K562 (cell line): Measurements from ENCODE around the gene TRAPPC12. TPM values are rescaled to one million over a fixed set of nuclear protein-coding genes. Genes with fewer than 3 reads are reported as not detected.

Source experiments
- ATAC-seq: fragments of 200-7000 bp; cut with Tn5 transposase; 3 replicates; pipeline ENCODE4 v1.9.1; 2020; ENCODE audit warnings: moderate library complexity
- BruUV-seq: library from RNA; stranded (reverse); fragments of 400-500 nt; replicated peaks from 2 replicates; lab custom pipeline; 2021; lab: Mats Ljungman, UMichigan
- CTCF ChIA-PET: fragments of 300-600 bp; formaldehyde crosslinking; extraction: SDS; loops from one replicate; lab custom pipeline; 2021; ENCODE audit warnings: low intra/inter-chr PET ratio; lab: Yijun Ruan, JAX
- POLR2A ChIA-PET: fragments of 300-600, 350-650 bp; sonication (Branson Sonifier 250); formaldehyde crosslinking; extraction: SDS; loops from one replicate; lab custom pipeline; 2021; ENCODE audit warnings: antibody characterized with exemption, inconsistent platforms; lab: Yijun Ruan, JAX
- DNase-seq, 4 experiments: peaks; one replicate each; pipeline versions ENCODE4 v3.0.0 to v3.0.0-alpha.2; 2011 to 2018; ENCODE audit warnings: low spot score in 3 of 4, mixed read lengths in 3 of 4; ENCODE audit errors: extremely low read depth in 1 of 4
- FAIRE-seq: peaks from 2 replicates; lab custom pipeline; 2011; peaks lifted over from hg19 to GRCh38; lab: Jason Lieb, UNC
- H2AFZ ChIP-seq: 2 replicates; pipeline ENCODE4 v1.6.0; 2011; ENCODE audit warnings: low read depth, low read length, control low read depth, inconsistent platforms
- H3K27ac ChIP-seq: fragments of 200-600 bp; 3 replicates; pipeline ENCODE4 v1.8.0; 2011; ENCODE audit warnings: low read depth, mild to moderate bottlenecking, control low read depth, inconsistent platforms, low read length, moderate library complexity, mixed read lengths; ENCODE audit errors: extremely low read depth
- H3K27me3 ChIP-seq, 2 experiments: fragments of 300-600 bp in 1 of 2; 2 replicates in 1 of 2; 3 replicates in 1 of 2; pipeline versions ENCODE4 v1.6.0 to v1.8.0; 2011; ENCODE audit warnings: inconsistent platforms in 2 of 2, low read length in 2 of 2, mild to moderate bottlenecking in 1 of 2, mixed read lengths in 1 of 2, moderate library complexity in 1 of 2; ENCODE audit not compliant: control insufficient read depth in 2 of 2, insufficient read depth in 2 of 2
- H3K36me3 ChIP-seq: fragments of 300-600 bp; 3 replicates; pipeline ENCODE4 v1.8.0; 2011; ENCODE audit warnings: mild to moderate bottlenecking, low read length, inconsistent platforms; ENCODE audit not compliant: control insufficient read depth, insufficient read depth
- H3K4me1 ChIP-seq, 2 experiments: fragments of 200-600 bp in 1 of 2; replicated peaks in 1 of 2; 2 replicates in 1 of 2; 3 replicates in 1 of 2; pipeline versions ENCODE4 v1.5.1 to v1.8.0; 2011; ENCODE audit warnings: inconsistent platforms in 2 of 2, low read length in 2 of 2, mild to moderate bottlenecking in 1 of 2, mixed read lengths in 1 of 2, moderate library complexity in 1 of 2; ENCODE audit not compliant: control insufficient read depth in 2 of 2, insufficient read depth in 2 of 2
- H3K4me2 ChIP-seq: 2 replicates; pipeline ENCODE4 v1.6.1; 2011; ENCODE audit warnings: low read length, control low read depth, inconsistent platforms, mixed read lengths; ENCODE audit not compliant: insufficient read depth
- H3K4me3 ChIP-seq: fragments of 200-600 bp; sonication (generic), shearing (Covaris generic); 2 replicates; pipeline ENCODE4 v1.5.1; 2016; ENCODE audit warnings: control low read depth, inconsistent platforms
- H3K79me2 ChIP-seq: fragments of 200-600 bp; 3 replicates; pipeline ENCODE4 v1.8.0; 2011; ENCODE audit warnings: low read length, inconsistent platforms; ENCODE audit not compliant: control insufficient read depth, insufficient read depth
- H3K9ac ChIP-seq, 2 experiments: 2 replicates each; pipeline versions ENCODE4 v1.6.0 to v1.6.1; 2011; ENCODE audit warnings: low read depth in 2 of 2, low read length in 2 of 2, control low read depth in 1 of 2, inconsistent platforms in 1 of 2, mild to moderate bottlenecking in 1 of 2, mixed read lengths in 1 of 2; ENCODE audit not compliant: insufficient read depth in 1 of 2
- H3K9me1 ChIP-seq: one replicate; pipeline ENCODE4 v1.6.0; 2011; ENCODE audit warnings: inconsistent platforms, mild to moderate bottlenecking, low read length, moderate library complexity; ENCODE audit not compliant: control insufficient read depth, insufficient read depth
- H3K9me3 ChIP-seq: replicated peaks from 2 replicates; pipeline ENCODE4 v1.5.1; 2011; ENCODE audit warnings: low read depth, low read length, inconsistent platforms; ENCODE audit not compliant: control insufficient read depth, insufficient read depth
- H4K20me1 ChIP-seq: replicated peaks from 2 replicates; pipeline ENCODE4 v1.6.1; 2011; ENCODE audit warnings: low read length, inconsistent platforms, mixed read lengths; ENCODE audit not compliant: control insufficient read depth, insufficient read depth
- ADNP ChIP-seq: fragments of 200-800 bp; sonication (Bioruptor generic); IDR thresholded peaks from 2 replicates; pipeline ENCODE4 v1.6.1; 2016; ENCODE audit warnings: missing genetic modification characterization, missing compliant biosample characterization
- HNRNPLL ChIP-seq: fragments of 200-400 bp; formaldehyde crosslinking; IDR thresholded peaks from 2 replicates; pipeline ENCODE4 v1.6.1; 2017; ENCODE audit warnings: low read length, low read depth, mild to moderate bottlenecking; ENCODE audit not compliant: poor library complexity, severe bottlenecking
- JUNB ChIP-seq: fragments of 450-650 bp; formaldehyde crosslinking; conservative IDR thresholded peaks from 2 replicates; pipeline ENCODE4 v1.4.0; 2020; ENCODE audit warnings: mild to moderate bottlenecking
- LEF1 ChIP-seq: fragments of 450-650 bp; IDR thresholded peaks from 2 replicates; pipeline ENCODE4 v1.6.1; 2016; ENCODE audit warnings: mild to moderate bottlenecking
- PRPF4 ChIP-seq: fragments of 200-400 bp; formaldehyde crosslinking; IDR thresholded peaks from one replicate; pipeline ENCODE4 v1.6.1; 2017; ENCODE audit warnings: low read length, low read depth, mild to moderate bottlenecking; ENCODE audit not compliant: insufficient read depth, poor library complexity, severe bottlenecking
- RBM17 ChIP-seq: fragments of 200-400 bp; formaldehyde crosslinking; IDR thresholded peaks from 2 replicates; pipeline ENCODE4 v1.6.1; 2017; ENCODE audit warnings: low read depth, mild to moderate bottlenecking, low read length, borderline replicate concordance
- TCF3 ChIP-seq: sonication (generic); formaldehyde crosslinking; IDR thresholded peaks from 2 replicates; pipeline ENCODE4 v1.4.0; 2020; ENCODE audit warnings: mild to moderate bottlenecking, missing genetic modification reagents
- ZBTB17 ChIP-seq: fragments of 450-650 bp; formaldehyde crosslinking; IDR thresholded peaks from 2 replicates; pipeline ENCODE4 v1.4.0; 2020; ENCODE audit warnings: mild to moderate bottlenecking
- ZNF668 ChIP-seq: fragments of 250-450 bp; sonication (Bioruptor Pico); IDR thresholded peaks from 2 replicates; pipeline ENCODE4 v1.8.0; 2022; ENCODE audit warnings: mild to moderate bottlenecking, inconsistent platforms
- WGBS: fragments of 100-300 bp; shearing (Covaris generic); methylation state at CpG from one replicate; pipeline ENCODE4 v1.1.6; 2016; ENCODE audit warnings: low coverage, mixed read lengths; ENCODE audit not compliant: insufficient coverage; ENCODE audit errors: missing lambda C conversion rate; 5-methylcytosine and 5-hydroxymethylcytosine counted together
- in situ Hi-C: fragments of 300-500 bp; cut with MboI; formaldehyde crosslinking; loops from 4 replicates; pipeline ENCODE4 v1.15.0; 2018; ENCODE audit warnings: inconsistent platforms, mixed read lengths
- intact Hi-C: fragments of 100-400 bp; cut with micrococcal nuclease; formaldehyde crosslinking; loops from 2 replicates; pipeline ENCODE4 v1.14.2; 2022
- polyA plus RNA-seq, 8 experiments: library from polyadenylated mRNA; depleted of rRNA in 4 of 8; stranded (reverse) in 5 of 8; unstranded in 3 of 8; fragments of >200 nt; fragmentation: Nextera tagmentation in 2 of 8; fragmentation: Illumina TruSeq in 1 of 8; extraction: Ambion mirVana in 2 of 8; extraction: Trizol in 1 of 8; gene quantifications; 2 replicates each; pipeline versions ENCODE4 v1.2.1 to v1.2.3, GENCODE V29; 2011 to 2014; ENCODE audit warnings: inconsistent platforms in 1 of 8, missing spikeins in 1 of 8
- total RNA-seq, 7 experiments: library from RNA; depleted of rRNA in 6 of 7; stranded (reverse); fragments of >200 nt in 6 of 7; fragmentation: Illumina TruSeq in 2 of 7; extraction: Trizol in 2 of 7; gene quantifications; 2 replicates each; pipeline versions ENCODE4 v1.2.1 to v1.2.3, GENCODE V29; 2011 to 2021; ENCODE audit warnings: low replicate concordance in 1 of 7
- TF ChIP-seq, protein P1 (sequence below): sonication (generic); formaldehyde crosslinking; IDR thresholded peaks from 2 replicates; pipeline ENCODE4 v1.8.0; 2022; ENCODE audit warnings: mild to moderate bottlenecking, missing genetic modification reagents, borderline replicate concordance
- TF ChIP-seq, protein P2 (sequence below): IDR thresholded peaks from 2 replicates; pipeline ENCODE4 v1.6.1; 2016; ENCODE audit warnings: missing genetic modification characterization, missing compliant biosample characterization
- TF ChIP-seq, protein P3 (sequence below): sonication (generic); formaldehyde crosslinking; IDR thresholded peaks from 2 replicates; pipeline ENCODE4 v1.8.1; 2023; ENCODE audit warnings: mild to moderate bottlenecking, missing genetic modification reagents, moderate library complexity

TRAPPC12 gene
- total and polyA plus RNA-seq, 9 of the 15 experiments (the other 6 are each of a cell fraction or from before 2014, with no cell fraction given) = 8.0 to 75.2 (median 39.1) TPM

- H2AFZ ChIP-seq = no peak overlapping the region
- H3K9me3 ChIP-seq = no peaks in the 10 kb centered on the region; the same call in 1 of the 2 replicates
- H3K4me1 ChIP-seq = peaks cover 12 to 21% of the 10 kb centered on the region in 2 experiments; a peak in 4 of 5 replicates
- CTCF ChIA-PET = no interaction called here
- POLR2A ChIA-PET = interaction anchor here (0.7 to 1.1 kb wide), 2 partner anchors 7 to 14 kb away, joined by 3 to 4 read pairs; no protein-coding TSS in a partner anchor
- H3K4me3 ChIP-seq = no peak overlapping the region
- peaks cover 30% of the 10 kb centered on the region for H3K36me3 ChIP-seq
- no peak overlapping the region for H3K9ac ChIP-seq
- DNase-seq (no peak), ATAC-seq (no peak), FAIRE-seq (no peak)
- in situ Hi-C loops (loop anchor here (10.0 kb wide), 1 partner anchor 160 kb away; the partner anchor contains the start of gene ALLC), intact Hi-C loops (no loop called here)
- H3K27ac ChIP-seq = no peak overlapping the region; the same call in 2 of the 3 replicates
- no peaks in the 10 kb centered on the region for H4K20me1 ChIP-seq
- no peaks in the 10 kb centered on the region for H3K27me3 ChIP-seq
- H3K4me2 ChIP-seq = no peak overlapping the region
- no TSS peak for BruUV-seq
- 85% methylated on average over 13 of the region's 13 CpGs for WGBS
- no peaks in the 10 kb centered on the region for H3K79me2 ChIP-seq
- no peaks in the 10 kb centered on the region for H3K9me1 ChIP-seq
- TF ChIP-seq PRPF4 (no peak), ZNF668 (CRISPR knock-in tag) (no peak), HNRNPLL (no peak), JUNB (CRISPR knock-in tag) (no peak), TCF3 (CRISPR knock-in tag) (no peak), ADNP (tag) (no peak), ZBTB17 (no peak), LEF1 (no peak), RBM17 (no peak)
- TF ChIP-seq, protein P1, sequence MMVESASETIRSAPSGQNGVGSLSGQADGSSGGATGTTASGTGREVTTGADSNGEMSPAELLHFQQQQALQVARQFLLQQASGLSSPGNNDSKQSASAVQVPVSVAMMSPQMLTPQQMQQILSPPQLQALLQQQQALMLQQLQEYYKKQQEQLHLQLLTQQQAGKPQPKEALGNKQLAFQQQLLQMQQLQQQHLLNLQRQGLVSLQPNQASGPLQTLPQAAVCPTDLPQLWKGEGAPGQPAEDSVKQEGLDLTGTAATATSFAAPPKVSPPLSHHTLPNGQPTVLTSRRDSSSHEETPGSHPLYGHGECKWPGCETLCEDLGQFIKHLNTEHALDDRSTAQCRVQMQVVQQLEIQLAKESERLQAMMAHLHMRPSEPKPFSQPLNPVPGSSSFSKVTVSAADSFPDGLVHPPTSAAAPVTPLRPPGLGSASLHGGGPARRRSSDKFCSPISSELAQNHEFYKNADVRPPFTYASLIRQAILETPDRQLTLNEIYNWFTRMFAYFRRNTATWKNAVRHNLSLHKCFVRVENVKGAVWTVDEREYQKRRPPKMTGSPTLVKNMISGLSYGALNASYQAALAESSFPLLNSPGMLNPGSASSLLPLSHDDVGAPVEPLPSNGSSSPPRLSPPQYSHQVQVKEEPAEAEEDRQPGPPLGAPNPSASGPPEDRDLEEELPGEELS (CRISPR knock-in tag) = no peak
- TF ChIP-seq, protein P2, sequence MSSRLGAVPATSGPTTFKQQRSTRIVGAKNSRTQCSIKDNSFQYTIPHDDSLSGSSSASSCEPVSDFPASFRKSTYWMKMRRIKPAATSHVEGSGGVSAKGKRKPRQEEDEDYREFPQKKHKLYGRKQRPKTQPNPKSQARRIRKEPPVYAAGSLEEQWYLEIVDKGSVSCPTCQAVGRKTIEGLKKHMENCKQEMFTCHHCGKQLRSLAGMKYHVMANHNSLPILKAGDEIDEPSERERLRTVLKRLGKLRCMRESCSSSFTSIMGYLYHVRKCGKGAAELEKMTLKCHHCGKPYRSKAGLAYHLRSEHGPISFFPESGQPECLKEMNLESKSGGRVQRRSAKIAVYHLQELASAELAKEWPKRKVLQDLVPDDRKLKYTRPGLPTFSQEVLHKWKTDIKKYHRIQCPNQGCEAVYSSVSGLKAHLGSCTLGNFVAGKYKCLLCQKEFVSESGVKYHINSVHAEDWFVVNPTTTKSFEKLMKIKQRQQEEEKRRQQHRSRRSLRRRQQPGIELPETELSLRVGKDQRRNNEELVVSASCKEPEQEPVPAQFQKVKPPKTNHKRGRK (tag) = no peak
- TF ChIP-seq, protein P3, sequence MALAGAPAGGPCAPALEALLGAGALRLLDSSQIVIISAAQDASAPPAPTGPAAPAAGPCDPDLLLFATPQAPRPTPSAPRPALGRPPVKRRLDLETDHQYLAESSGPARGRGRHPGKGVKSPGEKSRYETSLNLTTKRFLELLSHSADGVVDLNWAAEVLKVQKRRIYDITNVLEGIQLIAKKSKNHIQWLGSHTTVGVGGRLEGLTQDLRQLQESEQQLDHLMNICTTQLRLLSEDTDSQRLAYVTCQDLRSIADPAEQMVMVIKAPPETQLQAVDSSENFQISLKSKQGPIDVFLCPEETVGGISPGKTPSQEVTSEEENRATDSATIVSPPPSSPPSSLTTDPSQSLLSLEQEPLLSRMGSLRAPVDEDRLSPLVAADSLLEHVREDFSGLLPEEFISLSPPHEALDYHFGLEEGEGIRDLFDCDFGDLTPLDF (CRISPR knock-in tag) = no peak
Observed at GRCh38 chr2:3494984-3495666, 115.6 kb downstream of the TRAPPC12 start.
